GM12892 (cell line): ENCODE data around the gene TEC.
"Not testable (repeated sequence)": the region's sequence is repeated elsewhere in the genome, so short reads cannot be mapped to it uniquely, and the experiment has no call there.

ENCODE experiments used
- POLR2A ChIP-seq: IDR thresholded peaks from 2 replicates; pipeline ENCODE4 v1.6.1; 2011; ENCODE audit warnings: low read depth, low read length, control low read depth
- POLR2AphosphoS5 ChIP-seq: IDR thresholded peaks from 2 replicates; pipeline ENCODE4 v1.6.1; 2011; ENCODE audit warnings: low read depth, low read length, control low read depth
- TAF1 ChIP-seq: IDR thresholded peaks from 2 replicates; pipeline ENCODE4 v1.6.1; 2011; ENCODE audit warnings: low read depth, mild to moderate bottlenecking, control low read depth, low read length, borderline replicate concordance

- not testable (repeated sequence) for TF ChIP-seq POLR2A, POLR2AphosphoS5, TAF1
These were observed 16.0 kb upstream of the TEC start for GRCh38 chr4:48285640-48286039.
